22Rv1 (cell line): ENCODE measurements around the gene RSPH10B2.
"Not testable (repeated sequence)": the region's sequence is repeated elsewhere in the genome, so short reads cannot be mapped to it uniquely, and the experiment has no call there.

ENCODE experiments used
- ZFX ChIP-seq: fragments of 450-650 bp; IDR thresholded peaks from 2 replicates; pipeline ENCODE4 v1.6.1; 2017; ENCODE audit warnings: antibody characterized with exemption, borderline replicate concordance
- TF ChIP-seq, protein P1 (sequence below): fragments of 450-650 bp; IDR thresholded peaks from 2 replicates; pipeline ENCODE4 v1.5.1; 2017; ENCODE audit warnings: mild to moderate bottlenecking

DNA sequence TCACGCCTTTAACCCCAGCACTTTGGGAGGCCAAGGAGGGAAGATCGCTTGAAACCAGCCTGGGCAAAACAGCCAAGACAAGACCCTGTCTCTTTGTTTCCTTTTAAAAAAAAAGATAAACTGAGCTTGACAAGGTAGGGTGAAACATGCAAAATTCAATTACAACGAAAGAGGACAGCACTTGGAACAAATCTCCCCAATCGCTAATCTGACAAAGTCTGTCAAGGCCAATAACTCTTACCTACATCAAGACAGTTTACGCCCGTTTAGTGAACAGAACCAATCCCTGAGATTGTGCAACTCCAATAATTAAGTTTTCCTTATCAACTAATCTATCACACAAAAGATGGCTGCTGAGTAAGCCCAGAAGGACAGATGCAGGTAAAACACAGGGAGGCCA lies 67.7 kb downstream of the RSPH10B2 start:
- TF ChIP-seq, protein P1, sequence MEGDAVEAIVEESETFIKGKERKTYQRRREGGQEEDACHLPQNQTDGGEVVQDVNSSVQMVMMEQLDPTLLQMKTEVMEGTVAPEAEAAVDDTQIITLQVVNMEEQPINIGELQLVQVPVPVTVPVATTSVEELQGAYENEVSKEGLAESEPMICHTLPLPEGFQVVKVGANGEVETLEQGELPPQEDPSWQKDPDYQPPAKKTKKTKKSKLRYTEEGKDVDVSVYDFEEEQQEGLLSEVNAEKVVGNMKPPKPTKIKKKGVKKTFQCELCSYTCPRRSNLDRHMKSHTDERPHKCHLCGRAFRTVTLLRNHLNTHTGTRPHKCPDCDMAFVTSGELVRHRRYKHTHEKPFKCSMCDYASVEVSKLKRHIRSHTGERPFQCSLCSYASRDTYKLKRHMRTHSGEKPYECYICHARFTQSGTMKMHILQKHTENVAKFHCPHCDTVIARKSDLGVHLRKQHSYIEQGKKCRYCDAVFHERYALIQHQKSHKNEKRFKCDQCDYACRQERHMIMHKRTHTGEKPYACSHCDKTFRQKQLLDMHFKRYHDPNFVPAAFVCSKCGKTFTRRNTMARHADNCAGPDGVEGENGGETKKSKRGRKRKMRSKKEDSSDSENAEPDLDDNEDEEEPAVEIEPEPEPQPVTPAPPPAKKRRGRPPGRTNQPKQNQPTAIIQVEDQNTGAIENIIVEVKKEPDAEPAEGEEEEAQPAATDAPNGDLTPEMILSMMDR = not testable (repeated sequence)
- TF ChIP-seq ZFX = not testable (repeated sequence)
